A549 treated with CpdA at 1 μM for 4 hours (cell line): Measurements from ENCODE around the gene CCNL2. TPM values are rescaled to one million over a fixed set of nuclear protein-coding genes. Genes with fewer than 3 reads are reported as not detected.

ENCODE experiments used
- total RNA-seq: library from RNA; stranded (reverse); fragments of 200-300 nt; extraction: Qiagen RNA extraction; gene quantifications from 5 replicates; pipeline ENCODE4 v1.2.3, GENCODE V29; 2022; ENCODE audit warnings: low read depth

Gene CCNL2
- total RNA-seq: 47.3 to 61.0 TPM (median 48.3 TPM) in 5 replicates

GRCh38 chr1:1399187-1399871, at the start of gene CCNL2:
CCNL2 (minus strand) TSS chr1:1399335; CDS start chr1:1399306, 29 bp downstream.

GRCh38 chr1:1435106-1435903, 36.2 kb upstream of the CCNL2 start, which contains the start of gene VWA1:
VWA1 (plus strand) TSS chr1:1435690; CDS start chr1:1435749, 59 bp downstream.

GRCh38 chr1:1421147-1421906, 22.2 kb upstream of the CCNL2 start, which contains the start of gene ANKRD65:
ANKRD65 (minus strand) TSS chr1:1421276; CDS start chr1:1421005, 271 bp downstream.

GRCh38 chr1:1406821-1407635, 7.9 kb upstream of the CCNL2 start, which contains the start of gene MRPL20:
MRPL20 (minus strand) TSS chr1:1407293; CDS start chr1:1407217, 76 bp downstream.

GRCh38 chr1:1374929-1375662, 24.0 kb downstream of the CCNL2 start, which contains the start of gene AURKAIP1:
AURKAIP1 (minus strand) TSS chr1:1375207; CDS start chr1:1374756, 451 bp downstream.

GRCh38 chr1:1358433-1359271, 40.5 kb downstream of the CCNL2 start, which contains the start of gene MXRA8:
MXRA8 (minus strand) TSS chr1:1358555; CDS start chr1:1358504, 51 bp downstream.

GRCh38 chr1:1349256-1350012, 49.7 kb downstream of the CCNL2 start, which contains the start of gene DVL1:
DVL1 (minus strand) TSS chr1:1349418; CDS start chr1:1349065, 353 bp downstream.

Other genes with a start within 250 kb of the CCNL2 start
- not detected in 5 replicates for gene TTLL10, start 225.5 kb downstream of the CCNL2 start, total RNA-seq
- gene TNFRSF18, start 192.7 kb downstream of the CCNL2 start, total RNA-seq: 0.08 TPM in 1 of 5 replicates, not detected in the others
- 0.07 to 0.23 TPM (median 0.13 TPM) in 4 of 5 replicates, not detected in the other for gene TNFRSF4, start 185.2 kb downstream of the CCNL2 start, total RNA-seq
- 104 to 136 TPM (median 131 TPM) in 5 replicates for gene SDF4, start 167.3 kb downstream of the CCNL2 start, total RNA-seq
- 11.3 to 21.5 TPM (median 20.4 TPM) in 5 replicates for gene B3GALT6, start 167.1 kb downstream of the CCNL2 start, total RNA-seq
- gene C1QTNF12, start 152.6 kb downstream of the CCNL2 start, total RNA-seq: 0.69 to 1.9 TPM (median 1.4 TPM) in 5 replicates
- gene UBE2J2, start 125.5 kb downstream of the CCNL2 start, total RNA-seq: 30.6 to 52.7 TPM (median 46.6 TPM) in 5 replicates
- 0.58 to 1.3 TPM (median 1.2 TPM) in 5 replicates for gene SCNN1D, start 118.9 kb downstream of the CCNL2 start, total RNA-seq
- gene ACAP3, start 91.4 kb downstream of the CCNL2 start, total RNA-seq: 11.4 to 20.0 TPM (median 18.2 TPM) in 5 replicates
- 16.2 to 28.0 TPM (median 24.4 TPM) in 5 replicates for gene PUSL1, start 90.7 kb downstream of the CCNL2 start, total RNA-seq
- gene INTS11, start 74.7 kb downstream of the CCNL2 start, total RNA-seq: 46.9 to 61.0 TPM (median 57.9 TPM) in 5 replicates
- gene CPTP, start 74.5 kb downstream of the CCNL2 start, total RNA-seq: 14.1 to 21.7 TPM (median 20.3 TPM) in 5 replicates
- 0.04 to 0.28 TPM (median 0.10 TPM) in 5 replicates for gene TAS1R3, start 68.1 kb downstream of the CCNL2 start, total RNA-seq
- 51.2 to 89.9 TPM (median 81.5 TPM) in 5 replicates for gene DVL1, start 49.9 kb downstream of the CCNL2 start, total RNA-seq
- 0.09 to 0.65 TPM (median 0.29 TPM) in 5 replicates for gene MXRA8, start 40.8 kb downstream of the CCNL2 start, total RNA-seq
- 107 to 183 TPM (median 168 TPM) in 5 replicates for gene AURKAIP1, start 24.1 kb downstream of the CCNL2 start, total RNA-seq
- gene MRPL20, start 8.0 kb upstream of the CCNL2 start, total RNA-seq: 128 to 152 TPM (median 135 TPM) in 5 replicates
- gene ANKRD65, start 21.9 kb upstream of the CCNL2 start, total RNA-seq: 0.08 to 0.10 TPM (median 0.09 TPM) in 3 of 5 replicates, not detected in the others
- gene VWA1, start 36.4 kb upstream of the CCNL2 start, total RNA-seq: 4.8 to 15.8 TPM (median 14.9 TPM) in 5 replicates
- gene ATAD3C, start 50.4 kb upstream of the CCNL2 start, total RNA-seq: not detected in 5 replicates
- gene ATAD3B, start 72.4 kb upstream of the CCNL2 start, total RNA-seq: 1.5 to 3.4 TPM (median 3.0 TPM) in 5 replicates
- gene ATAD3A, start 112.8 kb upstream of the CCNL2 start, total RNA-seq: 32.6 to 40.2 TPM (median 37.8 TPM) in 5 replicates
- 0.18 to 0.92 TPM (median 0.66 TPM) in 5 replicates for gene TMEM240, start 141.3 kb upstream of the CCNL2 start, total RNA-seq
- 88.5 to 113 TPM (median 109 TPM) in 5 replicates for gene SSU72, start 175.5 kb upstream of the CCNL2 start, total RNA-seq
- 4.7 to 8.5 TPM (median 8.1 TPM) in 5 replicates for gene FNDC10, start 200.8 kb upstream of the CCNL2 start, total RNA-seq
- 10.8 to 20.0 TPM (median 18.9 TPM) in 5 replicates for gene MIB2, start 216.2 kb upstream of the CCNL2 start, total RNA-seq
- gene MMP23B, start 232.8 kb upstream of the CCNL2 start, total RNA-seq: 0.62 to 1.1 TPM (median 1.0 TPM) in 4 of 5 replicates, not detected in the other